ENCODE results near the gene PCMT1.

Gene PCMT1

DNA sequence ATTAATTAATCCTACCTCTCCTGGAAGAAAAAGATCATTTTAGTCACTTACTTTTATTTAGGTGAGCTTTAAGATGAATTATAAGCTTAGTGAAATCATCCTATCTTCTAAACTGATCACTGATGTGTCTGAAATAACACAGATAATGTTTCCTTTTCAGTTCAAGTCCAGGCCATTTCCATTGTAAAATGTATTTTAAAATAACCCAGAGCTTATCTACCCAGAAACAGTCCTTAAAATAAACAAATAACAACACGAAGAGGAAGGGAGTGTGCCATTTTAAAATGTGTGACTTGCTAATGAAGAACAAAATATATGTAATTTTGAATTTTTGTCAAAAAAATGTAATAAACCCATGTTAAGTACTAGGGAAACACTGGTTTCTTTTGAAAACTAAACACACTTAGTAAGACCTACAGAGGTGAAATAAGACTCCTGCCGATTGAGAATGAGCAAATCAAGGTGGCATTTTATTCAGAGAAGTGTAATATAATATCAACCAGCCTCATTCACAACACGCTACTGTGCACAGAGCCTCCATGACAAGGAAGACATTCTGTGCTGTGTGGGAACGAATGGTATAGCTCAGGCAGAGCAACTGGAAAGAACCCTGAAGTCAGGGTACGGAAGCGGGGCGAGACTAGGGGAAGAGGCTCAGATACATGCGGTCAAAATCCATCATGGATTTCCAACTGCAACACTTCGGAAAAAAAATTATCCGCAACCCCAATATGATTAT lies 106.9 kb downstream of the PCMT1 start:
- DNase-seq: no peak

- no peak for DNase-seq
Measured at GRCh38 chr6:149857541-149857940, 108.0 kb downstream of the PCMT1 start.

- DNase-seq: no peak
Measured at GRCh38 chr6:149859368-149859767, 109.8 kb downstream of the PCMT1 start.

- DNase-seq: no peak
Measured at GRCh38 chr6:149859938-149860337, 110.4 kb downstream of the PCMT1 start.

GRCh38 chr6:149860513-149860833 lies 110.9 kb downstream of the PCMT1 start:
- DNase-seq: no peak

All from inflammatory macrophage (primary cell).